Measurements from ENCODE around the gene GMPR2.
"Not testable (repeated sequence)": the region's sequence is repeated elsewhere in the genome, so short reads cannot be mapped to it uniquely, and the experiment has no call there.

Gene GMPR2

DNA sequence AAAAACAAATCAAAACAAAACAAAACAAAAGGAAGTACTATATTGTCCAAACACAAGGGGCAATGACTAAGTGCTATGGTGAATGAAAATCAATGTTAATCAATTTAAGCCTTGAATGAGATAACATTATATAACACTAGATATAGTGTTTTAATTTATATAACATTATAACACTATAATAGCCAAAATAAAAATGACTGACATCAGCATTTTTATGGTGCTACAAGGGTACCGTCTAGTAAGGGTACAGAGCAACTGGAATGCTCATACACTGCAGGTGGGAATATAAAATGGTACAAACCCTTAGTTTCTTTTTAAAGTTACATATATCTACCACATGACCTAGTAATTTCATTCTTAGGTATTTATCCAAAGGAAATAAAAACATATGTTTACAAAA is 6.3 kb upstream of the GMPR2 start:
- DNase-seq (ENCODE audit: low read depth in 4 of 4, low spot score in 1 of 4) = no peak

DNA sequence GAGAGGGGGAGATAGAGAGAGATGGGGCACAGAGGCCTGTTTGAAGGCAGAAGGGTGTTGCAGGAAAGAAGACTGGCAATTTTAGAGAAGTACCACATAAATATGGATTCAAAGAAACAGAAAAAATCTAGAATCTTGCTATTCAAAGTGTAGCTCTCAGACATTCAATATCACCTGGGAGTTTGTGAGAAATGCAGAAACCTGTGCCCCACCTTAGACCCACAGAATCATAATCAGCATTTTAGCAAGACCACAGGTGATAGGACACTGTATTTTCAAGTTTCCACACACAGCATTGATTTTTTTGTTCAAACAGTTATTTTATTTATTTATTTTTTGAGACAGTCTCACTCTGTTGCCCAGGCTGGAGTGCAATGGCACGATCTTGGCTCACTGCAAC is 3.8 kb upstream of the GMPR2 start:
- DNase-seq (ENCODE audit: low read depth in 4 of 4, low spot score in 1 of 4) = no peak

DNA sequence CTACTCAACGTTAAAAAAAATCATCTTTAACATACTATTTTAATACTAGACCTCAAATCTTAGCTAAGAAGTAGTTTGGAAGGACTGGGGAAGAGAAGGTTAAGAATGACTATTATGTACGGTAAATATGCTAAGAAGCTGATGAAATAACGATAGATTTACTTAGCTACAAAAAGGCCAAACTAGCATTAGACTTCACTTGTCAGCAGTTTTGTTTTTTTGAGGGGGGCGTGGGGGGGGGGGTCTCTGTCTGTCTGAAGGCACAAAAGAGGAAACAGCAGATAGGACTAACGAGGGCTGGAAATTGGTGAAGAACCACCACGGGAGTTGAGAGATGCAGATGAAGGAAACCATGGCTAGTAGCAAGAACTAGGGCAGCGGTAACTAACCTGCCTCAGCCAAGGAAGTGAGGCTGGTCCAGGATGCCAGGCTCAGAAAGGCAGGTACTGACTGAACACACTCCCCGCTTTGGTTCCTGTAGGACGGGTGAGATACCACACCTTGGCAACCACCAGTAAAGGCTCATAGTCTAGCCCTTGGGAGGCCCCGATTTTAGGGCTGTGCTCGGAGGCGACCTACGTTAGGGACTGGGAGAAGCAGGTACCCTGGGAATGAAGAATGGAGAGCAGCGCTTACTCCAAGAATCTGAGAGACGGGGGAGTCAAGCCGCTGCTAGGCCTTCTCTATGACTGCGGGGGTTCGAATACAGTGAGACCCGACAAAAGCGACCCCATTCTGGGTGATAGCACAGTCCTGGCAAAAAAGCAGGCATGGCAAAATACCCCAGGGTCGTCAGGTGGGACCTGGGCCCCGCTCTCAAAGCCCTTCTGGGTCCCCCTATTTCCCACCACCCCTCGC is 1.2 kb upstream of the GMPR2 start:
- DNase-seq (ENCODE audit: low read depth in 4 of 4, low spot score in 1 of 4) = no peak

DNA sequence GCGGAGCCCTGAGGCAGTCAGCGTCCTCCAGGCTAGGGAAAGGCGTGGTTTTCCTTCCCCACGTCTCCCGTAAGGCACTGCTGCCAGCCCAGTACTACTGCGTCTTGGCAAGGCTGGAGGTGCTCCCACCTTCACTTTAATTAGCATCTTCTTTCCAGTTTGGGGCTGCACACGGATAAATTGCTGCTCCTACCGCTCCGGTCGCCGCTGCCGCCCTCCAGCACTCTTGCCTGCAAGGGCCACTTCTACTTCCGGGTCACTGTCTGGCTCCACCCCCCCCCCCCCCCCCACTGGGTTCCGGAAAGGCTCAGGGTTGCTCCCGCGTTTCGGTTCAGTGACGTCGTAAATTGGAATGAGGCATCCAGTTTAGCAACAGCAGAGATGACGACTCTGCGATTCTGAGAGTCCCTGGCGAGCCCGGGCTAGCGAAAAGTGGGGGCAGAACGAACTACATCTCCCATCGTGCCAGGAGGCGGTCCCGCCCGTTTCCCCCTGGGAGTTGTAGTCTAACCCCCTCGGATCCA is 546 bp upstream of the GMPR2 start, which contains the start of gene NEDD8:
TSS of gene NEDD8 (minus strand) at position 247 of the 524 bp plus-strand sequence. CDS start at position 147, 100 bp downstream.
- DNase-seq (ENCODE audit: low read depth in 4 of 4, low spot score in 1 of 4) = peak; percentile 70 to 90 (median 82)

- no peak for DNase-seq (ENCODE audit: low read depth in 4 of 4, low spot score in 1 of 4)
Observed at GRCh38 chr14:24233538-24233866, 773 bp downstream of the GMPR2 start.

GRCh38 chr14:24234095-24235005 is 1.6 kb downstream of the GMPR2 start:
- no peak for DNase-seq (ENCODE audit: low read depth in 4 of 4, low spot score in 1 of 4)

- no peak for DNase-seq (ENCODE audit: low read depth in 4 of 4, low spot score in 1 of 4)
Observed at GRCh38 chr14:24235804-24236688, 3.3 kb downstream of the GMPR2 start.

- no peak for DNase-seq (ENCODE audit: low read depth in 4 of 4, low spot score in 1 of 4)
Observed at GRCh38 chr14:24236689-24237462, 4.1 kb downstream of the GMPR2 start.

- DNase-seq (ENCODE audit: low read depth in 4 of 4, low spot score in 1 of 4) = no peak
Observed at GRCh38 chr14:24237463-24237955, 4.8 kb downstream of the GMPR2 start.

DNA sequence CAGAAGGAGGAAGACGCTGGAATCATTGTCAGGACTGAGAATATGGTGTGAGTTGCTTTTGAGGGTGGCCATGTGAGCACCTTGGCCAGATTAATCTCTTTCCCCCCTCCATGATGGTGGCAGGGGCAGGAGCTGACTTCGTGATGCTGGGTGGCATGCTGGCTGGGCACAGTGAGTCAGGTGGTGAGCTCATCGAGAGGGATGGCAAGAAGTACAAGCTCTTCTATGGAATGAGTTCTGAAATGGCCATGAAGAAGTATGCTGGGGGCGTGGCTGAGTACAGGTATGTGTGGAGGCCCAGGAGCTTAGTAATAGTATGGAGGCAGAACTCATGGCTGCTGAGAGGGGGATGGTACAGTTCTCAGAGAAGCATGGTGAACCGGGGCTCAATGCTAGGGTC is 5.4 kb downstream of the GMPR2 start:
- no peak for DNase-seq (ENCODE audit: low read depth in 4 of 4, low spot score in 1 of 4)

DNA sequence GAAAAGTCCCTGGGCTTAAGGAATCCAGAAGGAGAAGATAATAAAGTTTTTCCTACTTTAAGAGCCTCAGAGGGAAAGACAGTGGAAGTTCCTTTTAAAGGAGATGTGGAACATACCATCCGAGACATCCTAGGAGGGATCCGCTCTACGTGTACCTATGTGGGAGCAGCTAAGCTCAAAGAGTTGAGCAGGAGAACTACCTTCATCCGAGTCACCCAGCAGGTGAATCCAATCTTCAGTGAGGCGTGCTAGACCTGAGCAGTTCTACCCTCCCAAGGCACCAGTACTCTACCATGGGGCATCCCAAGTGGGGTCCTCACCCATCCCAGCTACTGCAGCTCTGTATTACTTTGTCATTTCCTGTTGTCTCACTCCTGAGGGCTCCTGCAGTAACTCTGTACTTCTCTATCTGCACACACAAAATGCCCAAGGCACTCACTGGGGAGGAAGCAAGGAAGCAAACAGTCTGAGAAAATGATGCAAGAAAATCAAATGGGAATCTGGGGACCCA is 5.9 kb downstream of the GMPR2 start:
- no peak for DNase-seq (ENCODE audit: low read depth in 4 of 4, low spot score in 1 of 4)

DNA sequence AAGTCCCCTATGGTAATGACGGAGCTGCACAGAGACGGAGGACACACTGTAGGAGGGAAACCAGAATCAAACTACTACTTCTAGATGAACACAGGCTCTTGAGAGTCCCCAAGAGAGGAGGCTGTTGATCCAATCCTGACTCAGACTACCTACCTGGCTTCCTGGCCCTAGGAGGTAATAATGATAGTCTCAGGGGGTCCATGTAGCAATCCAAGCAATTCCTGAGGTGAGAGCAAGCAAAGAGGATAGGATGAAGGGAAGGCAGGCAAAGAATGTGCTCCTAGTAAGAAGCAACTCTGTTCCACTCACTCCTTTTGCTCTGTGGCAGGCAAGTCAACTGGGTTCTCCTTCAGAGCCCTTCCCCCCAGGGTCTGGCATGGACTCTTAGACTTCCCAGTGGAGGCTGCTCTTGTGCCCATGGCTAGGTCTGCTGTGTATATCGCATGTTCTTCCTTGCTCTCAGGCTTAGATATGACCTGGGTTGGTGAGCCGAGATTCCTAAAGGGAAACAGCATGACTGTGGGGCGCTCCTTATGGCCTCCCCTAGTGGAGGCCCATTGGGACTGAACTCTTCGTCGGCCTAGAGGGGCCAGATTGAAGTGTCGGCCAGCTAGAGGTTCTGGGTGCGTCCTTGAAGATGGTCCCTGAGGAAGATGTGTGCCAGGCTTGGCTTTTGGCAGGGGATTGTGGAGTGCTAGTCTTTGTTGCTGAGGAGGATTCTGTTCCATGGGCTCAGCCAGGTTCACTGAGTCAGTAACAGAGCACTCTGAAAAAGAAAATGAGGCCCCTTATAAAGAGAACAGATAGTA is 7.6 kb downstream of the GMPR2 start:
- no peak for DNase-seq (ENCODE audit: low read depth in 4 of 4, low spot score in 1 of 4)

DNA sequence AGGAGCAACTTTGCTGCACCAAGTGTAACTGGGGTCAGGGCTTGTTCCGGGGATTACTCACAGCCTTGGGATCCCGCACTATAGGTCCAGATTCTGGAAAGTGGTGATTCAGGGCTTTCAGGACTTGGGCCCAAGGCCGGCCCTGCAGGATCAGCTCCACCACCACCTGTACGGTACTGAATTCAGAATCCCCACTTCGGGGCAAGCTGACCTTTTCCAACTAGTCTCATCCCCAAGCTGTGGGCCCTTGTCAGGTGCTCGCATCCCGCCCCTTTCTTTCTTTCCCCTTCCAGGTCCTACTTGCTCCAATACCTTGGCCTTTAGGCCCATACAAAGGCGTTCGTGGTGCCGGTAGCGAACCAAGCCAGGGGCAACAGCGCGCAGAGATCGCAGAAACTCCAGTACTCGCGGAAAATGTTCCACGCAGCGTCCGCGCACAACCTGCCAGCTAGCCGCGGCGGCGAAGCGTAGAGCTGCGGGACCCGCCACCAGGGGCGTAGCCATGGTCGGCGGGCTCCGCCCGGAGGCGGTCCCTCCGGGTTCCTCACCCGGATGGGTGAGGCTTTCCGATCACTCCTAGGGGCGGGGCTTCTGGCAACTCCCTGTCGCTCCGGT is 9.2 kb downstream of the GMPR2 start:
- DNase-seq (ENCODE audit: low read depth in 4 of 4, low spot score in 1 of 4) = peak; percentile 86 to 94 (median 88)

DNA sequence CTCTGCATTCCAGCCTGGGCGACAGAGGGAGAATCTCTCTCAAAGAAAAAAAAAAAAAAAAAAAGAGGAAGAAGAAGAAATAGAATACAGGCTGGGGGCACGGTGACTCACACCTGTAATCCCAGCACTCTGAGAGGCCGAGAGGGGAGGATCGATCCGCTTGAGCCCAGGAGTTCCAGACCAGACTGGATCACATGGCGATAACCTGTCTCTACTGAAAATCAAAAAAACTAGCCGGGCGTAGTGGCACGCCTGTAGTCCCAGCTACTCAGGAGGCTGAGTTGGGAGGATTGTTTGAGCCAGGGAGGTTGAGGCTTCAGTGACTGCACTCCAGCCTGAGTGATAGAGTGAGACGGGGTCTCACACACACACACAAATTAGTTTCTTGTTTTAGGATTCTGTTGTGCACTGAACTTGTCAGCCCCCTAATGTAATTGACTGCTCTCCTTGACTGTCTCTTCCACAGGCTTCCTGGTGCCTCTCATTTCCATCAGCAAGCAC is 10.7 kb downstream of the GMPR2 start:
- no peak for DNase-seq (ENCODE audit: low read depth in 4 of 4, low spot score in 1 of 4)

DNA sequence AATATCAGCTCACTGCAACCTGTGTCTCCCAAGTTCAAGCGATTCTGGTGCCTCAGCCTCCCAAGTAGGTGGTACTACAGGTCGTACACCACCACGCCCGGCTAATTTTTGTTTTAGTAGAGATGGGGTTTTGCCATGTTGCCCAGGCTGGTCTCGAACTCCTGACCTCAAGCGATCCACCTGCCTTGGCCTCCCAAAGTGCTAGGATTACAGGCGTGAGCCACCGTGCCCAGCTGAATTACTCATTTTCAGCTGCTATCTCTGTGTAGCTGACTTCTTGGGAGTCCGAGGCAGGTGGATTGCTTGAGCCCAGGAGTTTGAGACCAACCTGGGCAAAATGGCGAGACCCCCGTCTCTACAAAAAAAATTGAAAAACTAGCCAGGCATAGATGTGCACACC is 12.6 kb downstream of the GMPR2 start:
- DNase-seq (ENCODE audit: low read depth in 4 of 4, low spot score in 1 of 4) = not testable (repeated sequence)

GRCh38 chr14:24246765-24247212 is 14.1 kb downstream of the GMPR2 start:
- DNase-seq (ENCODE audit: low read depth in 4 of 4, low spot score in 1 of 4) = no peak

GRCh38 chr14:24247422-24247821 is 14.7 kb downstream of the GMPR2 start:
- no peak for DNase-seq (ENCODE audit: low read depth in 4 of 4, low spot score in 1 of 4)

Measured in stimulated activated CD4-positive, alpha-beta T cell treated with anti-CD3 and anti-CD28 coated beads, Interleukin-1b, Interleukin-23, amount 100 ng/mL, for 24 hours (primary cell).